HG03045 (cell line): Measurements from ENCODE around the gene SLAMF9.

Experiments used
- ATAC-seq: cut with Tn5 transposase; IDR thresholded peaks from one replicate; pipeline ENCODE4 v1.9.1; 2021; ENCODE audit warnings: mild to moderate bottlenecking, moderate library complexity; ENCODE audit not compliant: unreplicated experiment

The SLAMF9 gene

GRCh38 chr1:159953536-159954515 lies at the start of gene SLAMF9:
SLAMF9 (minus strand) TSS chr1:159954237; CDS start chr1:159954137, 100 bp downstream.
- ATAC-seq: no peak

- no peak for ATAC-seq
Measured at GRCh38 chr1:160001440-160001839, 47.4 kb upstream of the SLAMF9 start.

GRCh38 chr1:159999204-159999603 lies 45.2 kb upstream of the SLAMF9 start:
- no peak for ATAC-seq

- ATAC-seq: no peak
Measured at GRCh38 chr1:159996653-159997052, 42.6 kb upstream of the SLAMF9 start.

GRCh38 chr1:159994896-159995295 lies 40.9 kb upstream of the SLAMF9 start:
- no peak for ATAC-seq

- ATAC-seq: no peak
Measured at GRCh38 chr1:159993911-159994310, 39.9 kb upstream of the SLAMF9 start.

- ATAC-seq: no peak
Measured at GRCh38 chr1:159992161-159992560, 38.1 kb upstream of the SLAMF9 start.

- no peak for ATAC-seq
Measured at GRCh38 chr1:159991513-159991912, 37.5 kb upstream of the SLAMF9 start.

- ATAC-seq: no peak
Measured at GRCh38 chr1:159990005-159990404, 36.0 kb upstream of the SLAMF9 start.

- no peak for ATAC-seq
Measured at GRCh38 chr1:159989581-159989980, 35.5 kb upstream of the SLAMF9 start.

GRCh38 chr1:159988006-159988405 lies 34.0 kb upstream of the SLAMF9 start:
- no peak for ATAC-seq

GRCh38 chr1:159987186-159987585 lies 33.1 kb upstream of the SLAMF9 start:
- no peak for ATAC-seq

- ATAC-seq: no peak
Measured at GRCh38 chr1:159986531-159986930, 32.5 kb upstream of the SLAMF9 start.

GRCh38 chr1:159986093-159986492 lies 32.1 kb upstream of the SLAMF9 start:
- ATAC-seq: no peak

- ATAC-seq: no peak
Measured at GRCh38 chr1:159985473-159985872, 31.4 kb upstream of the SLAMF9 start.

GRCh38 chr1:159983681-159984080 lies 29.6 kb upstream of the SLAMF9 start:
- ATAC-seq: no peak

GRCh38 chr1:159982280-159982679 lies 28.2 kb upstream of the SLAMF9 start:
- no peak for ATAC-seq

GRCh38 chr1:159981351-159982055 lies 27.5 kb upstream of the SLAMF9 start:
- ATAC-seq: no peak

- ATAC-seq: no peak
Measured at GRCh38 chr1:159980786-159981185, 26.7 kb upstream of the SLAMF9 start.

GRCh38 chr1:159980076-159980475 lies 26.0 kb upstream of the SLAMF9 start:
- no peak for ATAC-seq

- ATAC-seq: no peak
Measured at GRCh38 chr1:159979257-159979656, 25.2 kb upstream of the SLAMF9 start.

GRCh38 chr1:159978107-159978398 lies 24.0 kb upstream of the SLAMF9 start:
- ATAC-seq: no peak
